Measurements from ENCODE around the gene DDX3X.
"Not testable (repeated sequence)": the region's sequence is repeated elsewhere in the genome, so short reads cannot be mapped to it uniquely, and the experiment has no call there.

DDX3X gene

DNA sequence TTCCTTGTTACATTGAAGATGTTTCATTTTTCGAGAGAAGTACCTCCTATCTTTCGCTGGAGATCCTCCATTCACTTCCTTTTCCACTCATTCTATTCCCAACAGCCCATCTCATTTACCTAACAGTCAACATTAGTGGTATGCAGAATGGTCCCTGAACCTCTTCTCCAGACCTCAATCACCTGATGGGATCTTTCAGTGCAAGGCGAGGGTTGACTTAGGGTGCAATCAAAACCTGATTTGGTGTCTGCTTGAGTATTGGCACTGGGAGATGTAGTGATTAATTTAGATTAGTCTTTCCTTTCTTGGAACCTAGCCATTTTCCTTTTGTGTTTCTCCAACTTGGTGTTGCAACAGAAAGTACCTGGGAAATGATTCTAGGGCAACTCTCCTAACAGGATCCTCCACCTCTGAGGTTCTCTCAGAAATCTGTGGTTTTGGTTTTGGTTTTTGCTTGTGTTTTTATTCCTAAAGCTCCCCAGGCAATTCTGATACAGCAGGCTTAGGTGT is 18.4 kb downstream of the DDX3X start:
- intact Hi-C loops (cut with DNase I), result no loop called here
- no peak for DNase-seq

DNA sequence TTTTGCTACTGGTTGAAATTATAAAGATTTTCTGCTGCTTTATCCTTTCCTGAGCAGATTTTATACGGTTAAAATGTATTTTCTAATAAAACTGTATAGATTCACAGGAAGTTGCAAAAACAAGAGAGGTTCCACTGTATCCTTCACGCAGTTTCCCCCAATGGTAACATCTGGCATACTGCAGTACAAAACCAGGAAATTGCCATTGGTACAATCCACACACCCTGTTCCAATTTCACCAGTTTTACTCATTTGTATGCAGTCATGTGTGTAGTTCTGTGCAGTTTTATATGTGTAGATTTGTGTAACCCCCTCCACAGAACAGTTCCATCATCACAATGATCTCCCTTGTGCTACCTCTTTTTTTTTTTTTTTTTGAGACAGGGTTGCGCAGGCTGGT is 20.0 kb downstream of the DDX3X start:
- intact Hi-C loops (cut with DNase I), result no loop called here
- no peak for DNase-seq

DNA sequence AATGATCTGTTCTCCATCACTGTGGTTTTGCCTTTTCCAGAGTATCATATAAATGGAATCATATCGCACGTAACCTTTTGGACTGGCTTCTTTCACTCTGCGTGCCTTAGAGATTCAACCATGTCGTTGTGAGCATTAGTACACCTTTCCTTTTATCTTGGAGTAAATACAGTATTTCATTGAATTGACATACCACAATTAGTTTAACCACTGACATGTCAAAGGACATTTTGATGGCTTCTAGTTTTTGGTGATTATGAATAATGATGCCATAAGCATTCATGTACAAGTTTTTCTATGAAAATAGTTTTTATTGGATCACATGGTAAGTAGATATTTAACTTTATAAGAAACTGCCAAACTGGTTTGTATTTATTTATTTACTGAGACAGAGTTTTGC is 35.2 kb downstream of the DDX3X start:
- DNase-seq, result no peak
- intact Hi-C loops (cut with DNase I), result no loop called here

DNA sequence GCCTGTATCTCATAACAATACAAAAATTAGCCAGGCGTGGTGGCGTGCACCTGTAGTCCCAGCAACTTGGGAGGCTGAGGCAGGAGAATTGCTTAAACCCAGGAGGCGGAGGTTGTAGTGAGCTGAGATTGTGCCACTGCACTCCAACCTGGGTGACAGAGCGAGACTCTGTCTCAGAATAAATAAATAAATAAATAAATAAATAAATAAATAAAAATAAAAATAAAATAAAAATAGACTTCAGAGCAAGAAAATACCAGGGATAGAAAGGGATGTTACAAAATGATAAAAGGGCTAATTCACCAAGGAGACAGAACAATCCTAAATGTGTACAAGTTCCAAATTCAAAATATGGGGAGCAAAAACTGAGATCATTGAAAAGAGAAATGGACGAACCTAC is 37.6 kb downstream of the DDX3X start:
- DNase-seq; intact Hi-C loops (cut with DNase I): not testable (repeated sequence)

DNA sequence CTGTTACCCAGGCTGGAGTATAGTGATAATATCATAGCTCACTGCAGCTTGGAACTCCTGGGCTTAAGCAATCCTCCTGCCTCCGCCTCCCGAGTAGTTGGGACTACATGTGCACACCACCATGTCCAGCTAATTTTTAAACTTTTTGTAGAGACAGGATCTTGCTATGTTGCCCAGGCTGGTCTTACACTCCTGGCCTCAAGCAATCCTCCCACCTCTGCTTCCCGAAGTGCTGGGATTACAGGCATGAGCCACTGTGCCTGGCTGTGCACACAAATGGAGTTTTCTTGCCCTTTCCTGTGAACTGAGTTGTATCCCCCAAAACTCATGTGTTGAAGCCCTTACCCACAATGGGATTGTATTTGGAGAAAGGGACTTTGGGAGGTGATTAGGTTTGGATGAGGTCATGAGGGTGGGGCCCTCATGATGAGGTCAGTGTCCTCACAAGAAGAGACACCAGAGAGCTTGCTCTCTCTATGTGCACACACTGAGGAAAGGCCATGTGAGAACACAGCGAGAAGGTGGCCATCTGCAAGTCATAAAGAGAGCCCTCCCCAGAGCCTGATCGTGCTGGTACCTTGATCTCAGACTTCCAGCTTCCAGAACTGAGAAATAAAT is 40.1 kb downstream of the DDX3X start:
- intact Hi-C loops (cut with DNase I), result no loop called here
- peak in 1 of 10 donors; percentile 19 for DNase-seq

DNA sequence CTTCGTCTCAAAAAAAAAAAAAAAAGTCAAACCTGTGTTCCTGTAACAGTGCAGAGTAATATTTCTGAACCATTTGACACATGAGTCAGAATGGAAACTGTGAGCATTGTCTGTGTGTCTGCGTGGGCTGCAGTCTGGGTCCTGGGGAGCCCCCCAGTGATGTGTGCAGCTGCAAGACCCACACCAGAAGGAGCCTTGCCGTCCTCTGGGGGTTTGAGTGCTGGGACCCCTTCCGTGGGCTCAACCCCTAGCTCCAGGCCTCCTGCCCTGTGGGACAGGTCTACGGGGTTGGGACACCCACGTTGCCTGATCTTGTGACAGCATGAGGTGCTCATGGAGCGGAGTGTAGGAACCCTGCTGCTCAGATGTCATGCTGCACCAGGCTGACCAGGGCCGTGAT is 43.7 kb downstream of the DDX3X start:
- DNase-seq, result peak in 2 of 10 donors; percentile 45 to 47
- intact Hi-C loops (cut with DNase I), result no loop called here

DNA sequence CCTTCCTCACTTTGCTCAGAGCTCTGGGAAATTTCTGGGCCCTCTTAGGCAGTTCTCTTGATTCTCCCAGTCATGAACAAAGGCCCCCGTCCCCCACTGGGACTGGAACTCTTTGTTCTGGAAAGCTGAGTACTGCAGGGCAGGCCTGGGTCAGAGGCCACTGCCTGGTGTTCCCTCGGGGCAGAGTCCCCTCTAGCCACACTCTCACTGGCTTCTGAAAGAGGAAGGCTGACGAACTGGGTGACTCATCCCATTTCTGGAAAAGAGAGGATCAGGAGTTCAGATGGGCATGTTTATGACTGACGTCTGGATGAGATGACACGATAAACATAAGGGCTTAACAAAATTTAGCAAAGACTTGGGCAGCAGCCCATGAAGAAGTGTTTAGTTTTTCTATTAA is 47.7 kb downstream of the DDX3X start:
- peak in 2 of 10 donors; percentile 64 to 79 for DNase-seq
- intact Hi-C loops (cut with DNase I), result no loop called here

DNA sequence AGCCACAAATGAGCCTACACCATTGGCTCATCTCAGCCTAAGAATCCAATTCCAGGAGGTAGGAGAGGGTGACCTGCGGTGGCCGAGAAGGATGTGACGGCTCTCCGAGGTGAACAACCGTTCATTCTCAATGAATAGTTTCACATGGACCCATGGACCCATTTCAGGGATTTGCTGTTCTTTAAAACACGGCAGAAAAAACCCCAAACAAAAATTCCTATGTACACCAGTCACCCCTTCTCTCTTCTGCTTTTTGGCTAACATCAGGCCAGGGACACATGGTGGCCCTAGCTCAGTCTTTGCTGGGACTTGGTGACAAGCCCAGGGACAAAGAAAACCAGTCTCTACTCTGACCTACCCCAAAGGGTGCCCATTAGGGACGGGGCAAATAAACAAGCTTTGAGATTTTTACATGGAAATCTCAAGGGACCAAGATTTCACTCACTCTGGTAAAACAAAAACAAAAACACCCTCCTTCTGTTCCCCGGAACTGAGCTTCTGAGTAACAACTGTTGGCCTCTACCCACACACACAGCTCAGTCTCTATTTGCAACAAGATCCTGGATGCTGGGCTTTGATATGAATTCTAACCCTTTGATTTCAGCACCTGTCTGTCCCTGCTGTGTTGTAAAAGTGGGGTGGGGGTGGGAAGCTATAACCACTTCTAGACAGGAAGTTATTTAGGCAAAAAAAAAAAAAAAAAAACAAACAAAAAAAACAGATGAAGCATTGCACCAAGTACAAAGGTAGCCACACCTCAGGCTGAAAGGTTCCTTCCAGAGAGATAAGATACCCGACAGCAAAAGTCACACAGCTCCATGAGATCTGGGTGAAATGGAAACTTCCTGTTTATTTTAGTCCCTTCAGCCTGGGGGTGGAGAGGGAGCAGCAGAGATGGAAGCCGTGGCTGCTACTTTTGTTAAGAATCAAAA is 49.0 kb downstream of the DDX3X start:
- intact Hi-C loops (cut with DNase I), result no loop called here
- peak in 1 of 10 donors; percentile 35 for DNase-seq

DNA sequence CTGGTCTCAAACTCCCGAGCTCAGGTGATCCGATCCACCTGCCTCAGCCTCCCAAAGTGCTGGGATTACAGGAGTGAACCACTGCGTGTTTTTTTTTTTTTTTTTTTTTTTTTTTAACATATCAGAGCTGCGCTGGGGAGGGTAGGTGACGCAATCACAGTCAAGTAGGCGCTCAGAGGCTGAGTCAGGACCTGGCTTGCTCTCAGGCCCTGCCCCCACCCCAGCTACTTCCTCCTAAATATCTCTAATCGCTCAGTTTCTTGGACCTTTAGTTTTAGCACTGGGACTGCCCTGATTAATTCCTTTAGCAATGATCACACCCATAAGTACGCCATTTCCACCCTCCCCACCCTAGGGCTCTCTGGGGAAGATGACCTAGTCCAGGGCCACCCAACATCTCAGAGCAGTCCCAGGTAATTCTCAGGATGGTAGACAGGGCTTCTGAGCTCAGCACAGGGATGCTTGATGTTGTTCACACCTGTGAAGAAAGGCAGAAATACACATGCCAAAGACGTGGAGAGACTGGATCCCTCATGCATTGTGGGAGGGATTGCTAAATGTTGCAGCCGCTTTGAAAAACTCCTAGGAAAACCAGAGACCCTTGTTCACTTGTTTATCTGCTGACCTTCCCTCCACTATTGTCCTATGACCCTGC is 50.2 kb downstream of the DDX3X start:
- intact Hi-C loops (cut with DNase I), result no loop called here

DNA sequence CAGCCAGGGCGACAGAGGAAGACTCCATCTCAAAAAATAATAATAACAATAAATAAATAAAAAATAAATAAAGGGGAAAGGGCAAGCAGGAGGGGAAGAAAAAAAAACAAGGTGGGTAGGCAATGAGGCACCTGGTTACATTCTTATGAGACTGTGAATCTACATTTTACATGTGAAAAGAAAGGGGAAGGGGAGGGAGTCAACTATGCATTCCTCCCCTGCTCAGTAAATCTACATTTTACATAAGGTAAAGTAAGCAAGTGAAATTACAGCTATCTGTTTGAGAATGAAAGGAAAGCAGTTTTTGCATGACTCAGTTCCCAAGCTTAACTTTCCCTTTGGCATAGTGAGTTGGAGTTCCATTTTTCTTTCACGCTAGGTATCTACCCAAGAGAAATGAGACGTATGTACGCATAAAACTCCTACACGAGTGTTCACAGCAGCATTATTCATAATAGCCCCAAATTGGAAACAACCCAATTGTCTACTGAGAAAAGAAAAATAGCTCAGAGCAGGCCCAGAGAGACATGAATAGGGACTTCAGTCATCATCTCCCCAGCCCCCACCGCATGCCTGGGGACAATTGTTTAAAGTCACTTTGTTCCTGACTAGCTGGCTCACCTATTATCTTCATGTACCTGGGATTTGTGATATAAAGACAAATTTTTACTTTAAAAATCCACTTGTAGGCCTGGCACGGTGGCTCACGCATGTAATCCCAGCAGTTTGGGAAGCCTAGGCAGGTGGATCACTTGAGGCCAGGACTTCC is 52.4 kb downstream of the DDX3X start:
- intact Hi-C loops (cut with DNase I), result no loop called here
- DNase-seq, result peak in 3 of 10 donors; percentile 11 to 23 (median 12)

More for the DNA sequence above, 50.2 kb downstream of the DDX3X start:
- DNase-seq, result peak in 5 of 10 donors; percentile 4 to 78 (median 29)

DNA sequence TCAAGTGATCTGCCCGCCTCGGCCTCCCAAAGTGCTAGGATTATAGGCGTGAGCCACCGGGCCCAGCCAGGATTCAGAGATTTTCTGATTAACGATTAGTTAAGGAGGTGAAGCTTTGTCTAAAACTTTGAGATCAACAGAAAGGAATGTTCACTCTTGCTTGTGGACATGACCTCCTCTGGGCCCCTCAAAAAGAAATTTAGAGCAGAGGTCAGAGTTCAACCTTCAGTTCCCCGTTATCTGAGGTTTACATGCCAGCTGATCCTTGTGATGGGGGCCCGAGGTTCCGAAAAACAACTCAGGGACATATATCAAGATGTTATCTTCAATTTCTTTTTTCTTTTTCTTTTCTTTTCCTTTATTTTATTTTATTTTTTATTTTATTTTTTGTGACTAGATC is 54.6 kb downstream of the DDX3X start:
- intact Hi-C loops (cut with DNase I), result no loop called here
- DNase-seq, result peak in 1 of 10 donors; percentile 10

DNA sequence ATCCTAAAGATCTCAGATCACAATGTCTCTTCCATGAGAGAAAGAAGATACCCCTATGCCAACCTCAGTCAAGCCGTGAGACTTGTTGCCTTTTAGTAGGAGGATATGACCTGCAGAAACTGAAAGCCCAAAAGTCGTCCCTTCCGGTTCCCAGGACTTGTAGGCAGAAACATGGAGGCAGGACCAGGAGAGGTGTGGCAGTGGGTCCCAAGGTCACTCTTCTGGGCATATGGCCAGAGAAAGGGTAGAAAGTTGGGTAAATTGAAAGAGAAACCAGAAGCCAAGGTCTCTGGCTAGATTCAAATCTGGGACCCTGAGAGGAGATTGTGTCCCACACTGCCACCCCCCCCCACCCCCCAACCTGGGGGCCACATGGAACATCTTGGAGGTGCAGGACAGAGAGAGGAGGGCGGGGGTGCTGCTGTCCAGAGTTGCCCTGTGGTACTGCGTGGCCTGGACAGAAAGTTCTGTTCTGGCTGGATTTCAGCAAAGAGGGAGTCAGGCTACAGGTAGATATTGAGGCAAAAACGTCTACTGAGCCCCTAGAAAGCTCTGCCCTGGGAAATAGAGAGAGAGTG is 55.4 kb downstream of the DDX3X start:
- DNase-seq, result peak in 2 of 10 donors; percentile 26 to 29

DNA sequence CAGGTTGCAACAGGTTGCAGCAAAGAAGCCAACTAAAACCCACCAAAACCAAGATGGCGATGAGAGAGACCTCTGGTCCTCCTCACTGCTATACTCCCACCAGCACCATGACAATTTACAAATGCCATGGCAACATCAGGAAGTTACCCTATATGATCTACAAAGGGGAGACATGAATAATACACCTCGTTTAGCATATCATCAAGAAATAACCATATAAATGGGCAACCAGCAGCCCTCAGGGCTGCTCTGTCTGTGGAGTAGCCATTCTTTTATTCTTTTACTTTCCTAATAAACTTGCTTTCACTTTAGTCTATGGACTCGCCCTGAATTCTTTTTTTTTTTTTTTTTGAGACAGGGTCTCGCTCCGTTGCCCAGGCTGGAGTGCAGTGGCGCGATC is 56.6 kb downstream of the DDX3X start:
- intact Hi-C loops (cut with DNase I); DNase-seq: not testable (repeated sequence)

More for the DNA sequence above, 55.4 kb downstream of the DDX3X start:
- intact Hi-C loops (cut with DNase I), result no loop called here

DNA sequence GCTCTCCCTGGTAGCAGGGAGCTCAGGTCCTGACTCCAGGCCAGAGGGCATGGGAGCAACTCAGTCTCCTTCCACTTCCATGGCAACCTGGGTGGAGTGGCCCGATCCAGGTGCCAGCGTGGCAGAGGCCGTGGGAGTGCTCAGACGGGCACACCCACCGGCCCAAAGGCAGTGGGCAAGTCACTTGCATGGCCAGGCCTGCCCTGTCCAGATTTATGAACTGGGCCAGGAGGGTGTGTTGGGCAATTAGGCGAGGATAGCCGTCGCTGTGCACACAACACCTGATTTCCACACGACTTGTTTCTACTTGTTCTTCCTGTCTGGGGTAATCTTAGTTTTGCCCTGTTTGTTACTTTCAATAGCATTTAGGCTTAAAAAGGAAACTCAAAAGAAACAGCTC is 57.6 kb downstream of the DDX3X start:
- DNase-seq, result peak in 1 of 10 donors; percentile 63
- intact Hi-C loops (cut with DNase I), result no loop called here

DNA sequence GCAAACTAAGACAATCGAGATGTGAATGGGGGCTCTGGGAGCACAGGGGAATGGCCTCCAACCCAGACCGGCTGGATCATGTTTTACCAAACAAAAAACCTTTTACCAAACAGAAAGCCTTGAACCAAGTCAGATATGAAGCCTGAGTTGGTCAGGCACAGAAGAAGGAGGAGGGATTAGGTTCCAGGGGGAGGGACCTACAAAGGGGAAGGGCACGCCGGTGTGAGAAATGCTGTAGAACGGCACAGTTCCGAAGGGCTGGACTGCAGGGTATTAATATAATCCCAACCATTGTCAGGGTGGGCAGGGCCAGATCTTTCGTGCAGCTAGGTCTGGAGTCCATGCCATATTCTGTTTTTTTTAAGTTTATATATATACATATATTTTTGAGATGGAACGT is 60.3 kb downstream of the DDX3X start:
- intact Hi-C loops (cut with DNase I), result no loop called here
- peak in 2 of 10 donors; percentile 2 to 24 for DNase-seq

DNA sequence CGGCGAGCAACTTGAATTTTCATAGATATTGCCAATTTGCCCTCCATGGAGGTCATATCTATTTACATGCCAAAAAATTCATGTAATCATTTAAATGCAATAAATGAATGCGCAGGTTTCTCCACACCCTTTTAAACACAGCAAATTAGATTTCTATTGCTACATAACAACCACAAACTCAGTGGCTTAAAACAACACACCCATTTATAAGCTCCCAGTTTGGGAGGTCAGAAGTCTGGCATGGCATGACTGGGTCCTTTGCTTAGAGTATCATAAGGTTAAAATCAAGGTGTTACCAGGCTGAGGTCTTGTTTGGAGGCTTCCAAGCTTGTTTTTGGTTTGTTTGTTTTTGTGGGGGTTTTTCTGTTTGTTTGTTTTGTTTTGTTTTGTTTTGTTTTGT is 63.3 kb downstream of the DDX3X start:
- DNase-seq, result peak in 2 of 10 donors; percentile 1 to 29
- intact Hi-C loops (cut with DNase I), result no loop called here

DNA sequence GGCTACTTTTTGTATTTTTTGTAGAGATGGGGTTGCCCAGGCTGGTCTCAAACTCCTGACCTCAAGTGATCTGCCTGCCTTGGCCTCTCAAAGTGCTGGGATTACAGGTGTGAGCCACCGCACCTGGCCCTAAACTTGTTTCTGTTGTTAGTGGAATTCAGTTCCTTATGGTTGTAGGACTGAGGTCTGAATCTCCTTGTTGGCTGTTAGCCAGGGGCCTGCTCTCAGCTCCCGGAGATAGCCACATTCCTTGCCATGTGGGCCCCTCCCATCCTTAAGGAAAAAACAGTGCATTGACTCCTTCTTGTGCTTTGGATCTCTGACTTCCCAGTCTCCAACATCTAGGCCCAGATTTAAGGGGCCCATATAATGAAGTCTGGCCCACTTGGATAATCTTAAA is 63.8 kb downstream of the DDX3X start:
- peak in 2 of 10 donors; percentile 12 to 18 for DNase-seq
- intact Hi-C loops (cut with DNase I), result no loop called here

DNA sequence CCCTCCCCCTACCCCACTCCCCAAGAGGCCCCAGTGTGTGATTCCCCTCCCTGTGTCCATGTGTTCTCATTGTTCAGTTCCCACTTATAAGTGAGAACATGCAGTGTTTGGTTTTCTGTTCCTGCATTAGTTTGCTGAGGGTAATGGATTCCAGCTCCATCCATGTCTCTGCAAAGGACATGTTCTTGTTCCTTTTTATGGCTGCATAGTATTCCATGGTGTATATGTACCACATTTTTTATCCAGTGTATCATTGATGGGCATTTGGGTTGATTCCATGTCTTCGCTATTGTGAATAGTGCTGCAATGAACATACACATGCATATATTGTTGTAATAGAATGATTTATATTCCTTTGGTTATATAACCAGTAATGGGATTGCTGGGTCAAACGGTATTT is 68.6 kb downstream of the DDX3X start:
- DNase-seq; intact Hi-C loops (cut with DNase I): not testable (repeated sequence)

DNA sequence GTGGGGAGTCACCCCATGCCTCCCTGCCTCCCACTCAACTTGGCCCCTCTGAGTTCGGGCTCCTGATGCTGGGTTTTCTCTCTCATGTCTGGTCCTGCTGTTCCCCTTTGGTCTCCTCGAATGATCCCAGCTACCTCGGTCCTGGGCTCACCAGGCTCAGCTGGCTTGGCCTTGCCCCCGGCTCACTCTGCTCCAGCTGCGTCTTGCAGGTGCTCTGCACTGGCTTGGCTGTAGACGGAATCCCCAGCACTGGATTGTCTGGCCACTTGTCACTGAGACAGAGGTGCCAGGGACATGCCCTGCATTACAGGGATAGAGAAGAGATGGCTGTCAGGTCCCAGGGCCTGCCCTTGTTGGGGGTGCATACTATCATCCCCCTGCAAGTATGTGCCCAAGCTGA is 71.6 kb downstream of the DDX3X start:
- DNase-seq, result peak in 2 of 10 donors; percentile 53 to 76
- intact Hi-C loops (cut with DNase I), result no loop called here

DNA sequence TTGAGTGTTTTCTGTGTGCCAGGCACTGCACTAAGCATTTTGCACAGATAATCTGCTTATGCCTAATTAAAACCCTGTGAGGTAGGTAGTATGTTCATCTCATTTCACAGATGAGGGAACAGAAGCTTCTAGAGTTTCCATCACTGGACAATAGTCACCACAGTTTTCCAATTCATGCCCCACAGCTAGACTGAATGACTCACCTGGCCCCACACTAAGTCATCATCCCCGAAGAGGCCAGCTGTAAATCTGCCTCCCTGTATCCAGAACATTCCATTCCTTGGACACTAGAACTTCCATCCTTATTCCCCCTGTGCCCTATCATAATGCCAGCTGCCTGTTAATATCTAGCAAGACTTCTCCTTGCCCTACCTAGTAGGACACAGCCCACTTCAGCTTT is 72.2 kb downstream of the DDX3X start:
- DNase-seq, result no peak
- intact Hi-C loops (cut with DNase I), result no loop called here

Measured in posterior cingulate gyrus (tissue), 11 donors.